ENCODE measurements around the gene KCNJ5.

KCNJ5 gene

GRCh38 chr11:128871168-128871610 is 20.0 kb upstream of the KCNJ5 start:
- DNase-seq (ENCODE audit: low read depth in 2 of 2), result no peak

- no peak for DNase-seq (ENCODE audit: low read depth in 2 of 2)
Measured at GRCh38 chr11:128872094-128872493, 19.1 kb upstream of the KCNJ5 start.

- DNase-seq (ENCODE audit: low read depth in 2 of 2), result no peak
Measured at GRCh38 chr11:128872594-128872993, 18.6 kb upstream of the KCNJ5 start.

DNA sequence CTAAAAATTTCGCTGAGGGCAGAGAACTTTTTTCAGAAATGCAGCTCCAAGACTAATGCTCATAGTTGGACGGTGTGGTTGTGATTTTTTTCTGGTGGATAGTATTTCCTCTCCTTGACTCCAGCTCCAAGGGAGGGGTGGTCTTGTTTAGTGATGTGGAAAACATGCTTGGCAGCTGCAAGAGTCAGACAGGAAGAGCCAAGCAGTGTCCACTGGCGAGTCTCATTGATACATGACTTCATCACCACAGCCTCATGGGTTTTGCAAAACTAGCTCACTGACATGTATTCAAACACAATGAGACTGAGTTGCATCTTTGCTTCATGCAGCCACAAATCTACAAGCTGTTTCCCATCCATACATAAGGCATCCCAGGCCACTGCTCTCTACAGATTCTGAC is 16.7 kb upstream of the KCNJ5 start:
- DNase-seq (ENCODE audit: low read depth in 2 of 2), result no peak

- no peak for DNase-seq (ENCODE audit: low read depth in 2 of 2)
Measured at GRCh38 chr11:128876133-128876650, 15.0 kb upstream of the KCNJ5 start.

GRCh38 chr11:128877726-128878125 is 13.4 kb upstream of the KCNJ5 start:
- no peak for DNase-seq (ENCODE audit: low read depth in 2 of 2)

DNA sequence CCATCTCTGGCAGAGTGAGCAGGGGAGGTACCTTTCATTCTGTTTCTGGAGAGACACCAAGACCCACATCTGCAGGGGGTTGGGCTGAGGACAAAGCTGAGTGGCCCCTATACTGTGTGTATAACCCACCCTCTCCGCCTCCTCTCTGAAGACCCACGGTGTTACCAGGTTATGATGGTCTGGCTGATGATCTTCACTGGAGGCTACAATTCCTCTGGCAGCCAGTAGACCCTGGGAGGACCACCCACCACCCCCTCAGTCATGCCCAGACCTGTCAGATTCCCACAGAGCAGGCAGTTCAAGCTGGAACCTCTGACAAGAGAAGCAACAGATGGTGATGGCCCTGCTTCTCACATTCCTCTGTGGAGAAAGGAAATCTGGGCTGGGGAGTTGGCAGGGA is 12.7 kb upstream of the KCNJ5 start:
- DNase-seq (ENCODE audit: low read depth in 2 of 2), result no peak

DNA sequence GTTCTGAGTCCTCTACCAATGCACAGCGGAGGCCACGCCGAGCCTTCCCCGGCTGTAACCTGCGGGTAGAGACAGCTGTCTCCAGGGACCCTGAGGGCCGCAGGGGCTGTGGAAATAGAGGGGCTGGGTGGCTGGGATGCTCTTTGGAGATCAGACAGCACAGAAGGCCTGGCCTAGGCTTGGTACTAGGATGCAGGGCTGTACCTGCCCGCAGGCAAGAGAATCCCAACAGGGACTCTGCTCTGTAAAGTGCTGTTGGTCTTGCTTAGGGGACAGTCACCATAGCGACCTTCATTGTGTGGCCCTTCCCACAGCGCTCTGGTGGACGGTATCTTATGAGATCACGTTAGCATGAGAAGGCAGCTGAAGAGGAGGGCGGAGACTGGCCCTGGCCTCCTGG is 11.3 kb upstream of the KCNJ5 start:
- no peak for DNase-seq (ENCODE audit: low read depth in 2 of 2)

GRCh38 chr11:128881221-128881620 is 9.9 kb upstream of the KCNJ5 start:
- DNase-seq (ENCODE audit: low read depth in 2 of 2), result no peak

DNA sequence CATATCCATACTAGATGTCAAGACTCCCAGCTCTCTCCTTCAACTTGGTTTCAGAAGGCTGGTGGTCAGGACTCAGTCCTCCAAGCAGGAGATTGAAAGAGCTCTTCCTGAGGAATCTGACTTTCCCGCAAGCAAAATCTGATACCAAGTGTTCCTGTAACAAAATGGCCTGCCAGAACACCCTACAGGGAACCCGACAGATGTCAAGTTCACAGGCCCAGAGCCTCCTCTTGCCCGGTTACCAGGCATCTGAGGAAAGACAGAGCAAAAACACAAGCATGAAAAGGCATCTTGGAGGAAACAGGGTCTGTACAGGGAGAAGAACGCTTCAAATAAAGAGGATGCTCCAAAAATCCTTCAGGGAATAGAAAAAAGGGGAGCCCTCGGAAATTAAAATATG is 8.7 kb upstream of the KCNJ5 start:
- no peak for DNase-seq (ENCODE audit: low read depth in 2 of 2)

- DNase-seq (ENCODE audit: low read depth in 2 of 2), result no peak
Measured at GRCh38 chr11:128884054-128884453, 7.1 kb upstream of the KCNJ5 start.

DNA sequence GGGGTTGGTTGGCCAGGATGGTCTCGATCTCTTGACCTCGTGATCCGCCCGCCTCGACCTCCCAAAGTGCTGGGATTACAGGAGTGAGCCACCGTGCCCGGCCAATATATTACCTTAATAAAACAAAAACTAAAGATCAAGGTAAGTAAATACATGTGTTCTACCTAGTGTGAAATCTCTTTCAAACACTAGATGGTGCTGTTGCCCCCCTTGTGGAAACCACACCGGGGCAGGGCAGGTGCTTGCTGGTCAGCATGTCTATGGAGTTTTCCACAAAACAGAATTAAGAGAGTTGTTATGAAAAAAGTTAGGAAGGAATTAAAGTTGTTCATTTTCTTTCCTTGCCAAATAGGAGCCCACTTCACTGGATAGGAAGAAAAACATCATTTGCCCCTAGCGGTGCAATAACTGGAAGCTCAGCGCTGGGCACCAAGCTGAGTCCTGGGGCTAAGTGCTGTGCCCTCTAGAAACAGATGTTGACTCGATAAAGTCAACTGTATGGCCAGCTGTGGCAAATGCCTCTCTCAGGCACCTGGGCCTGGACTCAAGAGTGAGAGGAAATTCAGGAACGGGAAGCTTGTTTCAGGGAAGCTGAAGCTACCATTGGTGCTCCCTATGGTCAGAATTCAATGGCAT is 6.3 kb upstream of the KCNJ5 start:
- no peak for DNase-seq (ENCODE audit: low read depth in 2 of 2)

- no peak for DNase-seq (ENCODE audit: low read depth in 2 of 2)
Measured at GRCh38 chr11:128886406-128887124, 4.6 kb upstream of the KCNJ5 start.

GRCh38 chr11:128888034-128888985 is 2.8 kb upstream of the KCNJ5 start:
- DNase-seq (ENCODE audit: low read depth in 2 of 2), result no peak

- DNase-seq (ENCODE audit: low read depth in 2 of 2), result no peak
Measured at GRCh38 chr11:128889657-128890213, 1.4 kb upstream of the KCNJ5 start.

DNA sequence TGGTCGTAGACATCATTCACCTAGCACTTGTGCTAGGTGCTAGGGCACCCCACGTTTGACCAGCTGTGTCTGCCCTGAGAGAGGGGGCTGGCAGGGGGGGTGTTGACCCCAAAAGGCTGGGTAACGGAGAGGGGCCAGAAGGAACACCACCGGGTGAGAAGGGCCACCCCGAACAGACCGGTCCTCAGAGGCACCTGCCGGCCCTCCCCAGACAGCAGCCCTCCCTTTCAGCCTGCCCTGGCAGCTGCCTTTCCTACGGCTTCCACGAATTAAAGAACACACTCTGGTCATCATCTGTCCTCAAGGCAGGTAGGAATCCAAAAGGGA is 977 bp upstream of the KCNJ5 start:
- DNase-seq (ENCODE audit: low read depth in 2 of 2), result no peak

DNA sequence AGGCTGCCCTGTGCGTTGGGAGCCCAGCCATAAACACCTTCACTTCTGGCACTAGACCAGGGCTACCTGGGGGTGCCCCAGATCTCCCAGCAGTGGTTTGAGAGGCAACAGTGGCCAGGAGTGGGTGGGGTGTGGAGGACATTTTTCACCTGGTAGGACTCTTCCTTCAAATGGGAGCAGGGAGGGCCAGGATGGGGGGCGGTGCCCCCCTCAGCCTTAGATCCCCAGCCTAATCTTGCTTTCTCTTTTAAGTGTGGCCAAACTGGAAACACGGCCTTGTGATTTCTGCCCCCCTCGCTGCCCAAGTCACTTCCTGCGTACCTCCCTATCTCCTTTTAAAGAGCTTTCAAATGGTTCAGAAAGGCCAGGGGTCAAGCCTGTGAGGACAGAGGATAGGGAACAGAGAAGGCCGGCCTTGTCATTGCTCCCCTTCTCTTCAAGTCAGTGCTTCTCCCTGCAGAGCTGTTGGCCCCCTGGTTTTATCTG is 800 bp downstream of the KCNJ5 start:
- no peak for DNase-seq (ENCODE audit: low read depth in 2 of 2)

GRCh38 chr11:128892866-128893565 is 1.9 kb downstream of the KCNJ5 start:
- no peak for DNase-seq (ENCODE audit: low read depth in 2 of 2)

DNA sequence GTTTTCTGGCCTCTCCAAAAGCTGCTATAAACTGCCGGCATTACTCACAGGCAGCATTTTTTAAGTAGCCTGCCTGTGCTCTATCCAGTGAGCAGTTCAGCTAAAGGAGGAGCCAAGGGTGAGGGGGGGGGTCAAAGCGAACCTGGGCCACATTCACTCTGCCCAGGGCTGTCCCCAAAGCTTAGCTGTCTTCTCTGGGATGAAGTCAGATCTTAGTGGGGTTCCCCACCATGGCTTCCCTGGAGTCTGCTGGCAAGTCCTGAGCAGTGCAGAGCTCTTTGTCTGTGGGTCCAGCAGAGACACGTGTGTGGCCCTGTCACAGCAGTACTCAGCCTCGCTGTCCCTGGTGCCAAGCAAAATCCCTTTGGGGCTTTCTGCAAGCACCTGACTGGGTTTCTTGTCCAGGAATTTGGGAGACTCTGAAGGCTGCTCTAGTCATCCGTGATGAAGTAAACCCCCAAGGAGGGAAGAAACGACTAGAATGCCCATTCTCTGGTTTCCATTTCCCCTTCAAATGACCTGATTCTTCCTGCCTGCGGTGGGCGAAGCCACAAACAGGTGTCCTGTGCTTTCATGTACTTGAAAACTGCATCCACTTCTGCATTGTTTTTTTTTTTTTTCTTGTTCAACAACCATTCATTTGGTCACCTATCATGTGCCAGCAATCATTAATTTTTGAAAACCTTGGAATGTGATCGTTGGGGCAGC is 2.6 kb downstream of the KCNJ5 start:
- no peak for DNase-seq (ENCODE audit: low read depth in 2 of 2)

DNA sequence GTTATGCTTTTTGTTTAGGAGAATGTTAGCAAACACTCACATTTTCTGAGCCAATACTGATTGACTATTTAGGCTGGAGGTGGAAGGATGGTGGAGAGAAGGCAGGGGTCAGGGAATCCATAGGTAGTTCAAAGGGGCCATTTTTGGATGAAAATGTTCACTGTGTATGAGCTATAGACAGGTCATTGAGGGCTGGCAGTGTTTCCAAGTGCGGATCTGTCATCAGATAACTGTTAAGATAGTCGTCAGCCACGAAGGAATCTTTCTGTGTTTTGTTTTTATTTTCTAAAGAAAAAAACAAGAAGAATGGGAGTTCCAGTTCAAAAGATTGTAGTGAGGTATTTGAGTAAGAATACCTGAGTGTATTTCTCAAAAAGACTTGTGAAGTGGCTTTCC is 3.1 kb downstream of the KCNJ5 start:
- DNase-seq (ENCODE audit: low read depth in 2 of 2), result no peak

DNA sequence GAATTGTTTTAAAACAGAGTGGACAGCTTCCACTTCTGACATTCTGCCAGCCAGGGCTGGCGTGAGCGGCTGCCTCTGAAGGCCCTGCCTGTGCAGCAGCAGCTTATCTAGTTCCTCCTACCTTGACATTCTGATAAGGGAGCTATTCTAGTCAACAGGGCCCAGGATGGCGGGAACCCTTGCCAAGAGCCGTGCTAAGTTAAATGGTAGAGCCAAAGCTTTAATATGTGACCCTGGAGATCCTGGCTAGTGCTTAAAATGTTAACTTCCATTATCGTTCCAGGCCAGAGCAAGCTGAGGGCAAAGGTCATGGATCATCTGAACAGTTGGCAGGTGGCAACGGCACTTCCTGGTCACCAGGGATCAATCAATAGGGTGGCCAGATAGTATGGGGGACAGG is 3.5 kb downstream of the KCNJ5 start:
- DNase-seq (ENCODE audit: low read depth in 2 of 2), result no peak
